Measurements from ENCODE around the gene FAM131C. TPM values are rescaled to one million over a fixed set of nuclear protein-coding genes. Genes with fewer than 3 reads are reported as not detected.

Gene FAM131C
- polyA plus RNA-seq, 5 donors = 0.11 to 0.27 (median 0.24) TPM

DNA sequence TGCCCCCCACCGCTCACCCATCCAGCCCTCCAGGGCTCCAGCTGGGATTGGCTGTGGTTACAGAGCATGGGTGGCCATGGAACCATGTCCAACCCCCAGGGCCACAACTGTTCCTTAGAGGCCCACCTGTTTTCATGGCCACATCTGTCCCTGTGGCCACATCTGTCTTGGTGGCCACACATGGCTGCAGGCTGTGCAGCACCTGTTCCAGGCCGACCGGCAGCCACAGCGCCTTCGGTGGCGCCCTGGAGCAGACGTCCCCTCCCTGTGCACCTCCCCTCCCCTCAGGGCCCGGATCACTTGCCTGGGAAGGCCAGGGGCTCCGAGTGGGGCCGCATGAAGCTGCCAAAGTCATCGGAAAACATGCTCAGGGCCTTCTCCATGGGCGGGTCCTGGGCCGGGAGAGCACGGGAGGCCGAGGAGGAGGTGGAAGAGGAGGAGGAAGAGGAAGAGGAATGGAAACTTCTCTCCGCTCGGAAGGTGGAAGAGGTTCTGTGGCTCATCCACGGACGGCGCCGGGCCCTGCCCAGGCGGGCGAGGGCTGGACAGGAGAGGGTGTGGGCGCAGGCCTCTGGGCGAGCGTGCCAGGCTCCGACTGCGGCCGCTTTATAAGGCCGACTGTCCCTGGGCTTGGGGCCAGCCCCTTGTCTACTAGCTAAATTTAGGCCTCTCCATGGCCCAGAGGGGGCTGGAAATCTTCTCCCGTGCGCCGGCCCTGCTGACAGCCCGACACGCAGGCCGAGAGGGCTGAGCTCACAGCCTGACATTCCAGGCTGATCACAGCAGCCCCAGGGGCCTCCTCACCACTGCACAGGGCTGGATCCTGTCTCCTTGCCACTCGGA lies 55.8 kb downstream of the FAM131C start, which contains the start of gene HSPB7:
TSS of gene HSPB7 (minus strand) at position 583 of the 843 bp plus-strand sequence. CDS start at position 503, 80 bp downstream.
- peak; percentile 68 to 80 for DNase-seq

DNA sequence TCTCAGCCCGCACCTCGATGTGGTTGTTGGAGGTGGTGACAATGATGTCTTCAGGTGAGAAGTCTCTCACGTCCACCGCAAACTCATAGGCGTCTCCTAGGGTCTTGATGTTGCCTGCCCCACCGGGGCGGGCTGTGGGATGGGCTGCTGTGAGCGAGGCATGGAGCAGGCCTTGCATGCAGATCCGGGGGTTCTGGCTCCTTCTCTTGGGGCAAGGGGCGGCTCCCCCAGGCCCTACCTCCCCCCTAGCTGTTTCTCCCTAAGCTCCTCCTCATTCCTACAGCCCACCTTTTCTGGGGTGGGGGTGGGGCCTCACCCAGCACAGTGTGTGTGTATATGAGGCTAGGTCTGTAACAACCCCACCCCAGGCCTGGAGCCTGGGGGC lies 56.4 kb downstream of the FAM131C start:
- DNase-seq = no peak

DNA sequence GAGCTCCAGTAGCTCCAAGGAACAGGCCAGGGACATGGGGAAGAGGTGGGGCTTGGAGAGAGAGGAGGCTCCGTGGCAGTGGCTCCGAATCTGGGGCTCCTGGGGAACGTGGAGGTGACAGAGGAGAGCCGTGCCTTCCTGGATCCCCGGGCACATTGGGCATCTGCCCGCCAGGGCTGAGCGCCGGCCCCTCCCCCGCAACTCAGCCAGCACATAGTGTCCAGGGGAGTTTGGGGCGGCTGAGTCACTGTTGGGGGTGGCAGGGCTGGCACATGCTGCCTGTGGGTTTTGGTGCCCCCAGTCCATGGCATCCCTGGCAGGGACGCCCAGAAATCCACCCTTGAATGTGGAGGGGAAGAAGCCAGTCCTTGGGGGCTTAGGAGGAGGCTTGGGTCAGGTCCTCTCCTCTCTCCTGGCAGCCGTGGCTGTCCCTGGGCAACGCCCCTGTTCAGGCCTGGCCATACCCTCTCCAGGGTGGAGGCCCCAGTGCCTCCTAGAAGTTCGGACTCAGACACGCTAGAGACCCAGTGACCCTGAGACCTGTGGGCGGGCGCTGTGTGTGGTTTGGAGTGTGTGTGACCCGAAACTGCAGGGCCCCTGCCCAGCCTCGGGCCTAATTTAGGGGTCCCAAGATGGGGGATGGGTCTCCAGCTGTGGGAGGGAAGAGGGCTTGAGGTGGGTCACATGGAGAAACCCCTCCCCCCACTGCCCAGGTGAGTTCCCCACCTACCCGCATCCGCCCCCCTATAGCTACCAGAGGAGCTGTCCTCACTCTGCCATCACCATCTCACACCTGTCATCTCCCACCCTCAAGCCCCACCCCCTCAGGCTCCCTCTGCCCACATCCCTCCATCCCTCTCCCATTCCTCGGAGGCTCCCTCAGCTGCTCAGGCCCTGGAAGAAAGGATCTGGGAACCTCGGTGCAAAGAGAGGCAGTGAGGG lies 57.2 kb downstream of the FAM131C start:
- DNase-seq = no peak

DNA sequence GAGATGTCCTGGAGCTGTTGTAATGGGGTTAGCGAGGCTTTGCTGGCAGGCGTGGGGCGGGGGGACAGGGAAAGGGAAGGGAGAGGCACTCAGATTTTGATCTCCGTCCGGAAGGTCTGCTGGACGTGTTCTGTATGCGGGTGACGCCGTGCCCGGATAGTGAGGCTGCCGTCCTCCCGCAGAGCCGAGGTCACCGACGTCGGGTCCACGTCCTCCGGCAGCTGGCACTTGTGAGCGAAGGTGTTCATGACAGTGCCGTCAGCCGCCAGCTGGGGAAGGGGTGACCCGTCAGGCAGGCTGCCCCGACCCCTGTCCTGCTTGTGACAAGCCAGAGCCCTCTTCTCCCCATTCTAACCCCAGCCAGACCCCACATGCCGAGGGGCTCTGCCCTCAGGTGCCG lies 58.0 kb downstream of the FAM131C start:
- no peak for DNase-seq

DNA sequence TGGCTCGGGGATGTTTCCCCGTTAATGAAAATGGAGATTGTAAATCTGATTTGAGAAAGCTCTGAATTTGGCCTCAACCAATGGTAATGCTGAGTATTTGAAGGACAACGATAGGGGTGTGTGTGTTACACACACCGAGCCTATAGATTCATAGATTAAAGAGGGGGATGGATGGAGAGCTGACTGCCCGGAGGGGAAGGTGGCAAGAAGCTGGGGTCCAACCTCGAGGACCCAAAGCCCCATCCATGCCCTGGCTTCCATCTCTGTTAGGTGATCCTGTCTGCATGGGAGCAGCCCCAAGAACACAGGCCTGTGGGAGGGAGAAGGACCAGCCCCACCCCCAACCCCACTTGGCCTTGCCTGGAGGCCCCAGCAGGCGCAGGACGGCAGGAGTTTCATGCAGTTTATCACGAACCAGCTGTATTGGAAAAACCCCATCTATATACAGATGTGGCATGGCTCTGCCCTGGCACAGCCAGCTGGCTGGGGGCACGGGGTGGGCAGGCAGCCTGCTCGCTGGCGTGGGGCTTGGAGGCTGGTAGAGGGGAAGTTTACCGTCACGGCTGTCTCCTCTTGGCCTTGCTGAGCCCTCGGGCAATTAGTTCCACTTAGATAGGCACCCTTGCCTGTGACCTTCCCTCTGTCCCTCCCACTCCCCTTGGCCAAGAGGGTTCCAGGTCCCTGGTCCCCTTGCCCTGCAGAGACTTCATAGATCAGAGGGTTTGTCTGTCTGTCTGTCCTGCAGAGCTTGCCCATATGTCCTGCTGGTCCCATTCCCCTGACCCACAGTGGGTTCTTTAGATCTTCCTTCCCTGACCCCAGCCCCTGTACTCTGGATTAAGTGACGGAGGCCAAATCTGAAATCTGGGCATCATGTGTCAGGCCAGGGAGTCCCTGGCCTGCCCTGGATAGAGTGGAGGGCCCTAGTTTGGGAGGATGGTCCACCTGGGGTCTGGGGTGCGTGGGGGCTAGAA lies 58.7 kb downstream of the FAM131C start:
- no peak for DNase-seq

DNA sequence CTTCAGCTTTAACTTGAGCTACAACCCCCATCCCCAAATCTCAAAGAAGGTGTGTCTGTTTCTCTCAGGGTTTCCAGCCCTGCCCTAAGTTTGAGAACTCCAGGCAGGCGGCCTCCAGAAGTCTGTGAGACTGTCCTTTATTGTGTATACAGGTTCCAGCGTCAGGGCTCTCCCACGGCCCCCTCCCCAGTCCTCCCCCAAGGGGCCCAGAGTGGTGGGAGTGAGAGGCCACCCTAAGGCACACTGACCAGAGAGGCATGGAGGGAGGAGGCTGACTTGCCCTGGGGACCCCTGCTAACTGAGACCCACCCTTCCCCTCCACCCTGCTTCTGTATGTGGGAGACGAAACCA lies 59.6 kb downstream of the FAM131C start:
- no peak for DNase-seq

DNA sequence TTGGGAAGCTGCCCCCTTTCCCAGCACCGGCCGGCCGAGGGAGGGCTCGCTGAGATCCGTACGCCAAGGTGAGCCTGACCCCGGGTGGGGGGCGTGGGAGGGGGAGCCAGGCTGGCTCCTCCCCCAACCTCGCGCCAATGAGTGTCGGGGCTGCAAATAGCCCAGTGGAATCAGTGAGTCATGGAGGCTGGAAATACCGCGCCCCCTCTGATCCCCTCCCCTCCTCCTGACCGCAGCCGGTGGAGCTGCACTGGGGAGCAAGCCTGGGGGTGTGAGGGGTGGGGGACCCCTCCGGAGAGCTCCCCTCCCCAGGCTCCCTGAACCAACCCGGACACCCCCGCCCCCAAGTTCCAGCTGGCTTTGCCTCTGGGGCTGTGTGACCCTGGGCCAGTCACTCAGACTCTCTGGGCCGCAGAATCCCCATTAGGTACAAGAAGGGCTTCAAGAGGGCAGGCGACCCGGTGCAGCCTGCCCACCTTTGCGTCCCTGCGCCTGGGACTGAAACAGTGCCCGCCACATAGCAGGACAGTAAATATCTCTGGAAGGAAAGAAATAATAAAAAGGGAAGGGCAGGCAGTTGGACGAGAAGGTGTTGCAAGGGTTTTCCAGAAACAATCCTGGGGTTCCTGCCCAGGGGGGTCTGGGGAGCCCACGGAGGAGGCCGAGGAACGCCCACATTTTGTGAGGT lies 60.1 kb downstream of the FAM131C start:
- peak in 1 of 2 donors; percentile 38 for DNase-seq

DNA sequence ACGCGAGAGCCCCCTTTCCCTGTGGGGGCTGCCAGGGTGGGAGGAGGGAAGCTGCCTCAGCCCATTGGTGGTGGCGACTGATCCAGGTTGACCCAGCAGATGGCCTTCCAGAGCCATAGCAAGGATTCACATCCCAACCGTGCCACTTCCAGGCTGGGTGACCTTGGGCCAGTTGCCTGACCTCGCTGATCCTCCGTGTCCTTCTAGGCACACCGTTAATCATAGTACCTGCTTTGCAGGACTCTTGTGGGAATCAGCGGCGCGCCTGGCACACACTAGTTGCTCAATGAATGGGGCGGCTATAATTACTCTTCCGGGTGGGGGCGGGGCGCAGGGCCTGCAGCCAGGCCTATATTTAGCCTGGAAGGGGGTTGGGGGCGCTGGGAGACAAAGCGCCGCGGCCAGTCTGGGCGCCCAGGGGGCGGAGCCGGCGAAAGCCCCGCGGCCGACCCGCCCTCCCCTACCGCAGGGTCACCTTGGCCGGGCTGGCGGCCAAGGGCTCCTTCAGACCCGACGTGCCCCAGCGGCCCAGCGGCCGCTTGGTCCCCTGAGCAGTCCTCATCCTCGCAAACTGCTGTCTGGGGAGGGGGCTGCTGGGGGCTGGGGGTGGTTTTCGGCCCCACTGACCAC lies 60.7 kb downstream of the FAM131C start:
- DNase-seq = peak; percentile 72 to 75

DNA sequence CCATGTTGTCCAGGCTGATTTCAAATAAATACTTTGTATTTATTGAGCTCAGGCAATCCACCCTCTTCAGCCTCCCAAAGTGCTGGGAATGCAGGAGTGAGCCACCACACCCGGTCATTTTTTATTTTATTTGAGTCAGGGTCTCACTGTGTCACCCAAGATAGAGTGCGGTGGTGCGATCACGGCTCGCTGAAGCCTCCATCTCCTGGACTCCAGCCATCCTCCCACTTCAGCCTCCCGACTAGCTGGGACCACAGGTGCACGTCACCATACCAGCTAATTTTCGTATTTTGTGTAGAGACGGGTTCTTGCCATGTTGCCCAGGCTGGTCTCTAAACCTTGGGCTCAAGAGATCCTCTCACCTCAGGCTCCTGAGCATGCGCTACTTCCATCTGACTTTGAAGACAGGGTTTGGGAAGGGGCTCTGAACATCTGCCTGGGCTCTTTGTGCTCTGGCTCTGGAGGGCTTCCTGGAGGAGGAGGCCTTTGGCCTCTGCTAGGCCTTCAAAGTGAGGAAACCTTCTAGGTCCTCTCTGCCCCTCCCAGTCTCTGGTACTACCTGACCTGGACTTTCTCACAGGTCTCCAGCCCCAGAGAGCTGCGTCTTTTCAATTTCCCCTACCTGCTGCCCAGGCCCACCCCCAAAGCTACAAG lies 61.4 kb downstream of the FAM131C start:
- no peak for DNase-seq

DNA sequence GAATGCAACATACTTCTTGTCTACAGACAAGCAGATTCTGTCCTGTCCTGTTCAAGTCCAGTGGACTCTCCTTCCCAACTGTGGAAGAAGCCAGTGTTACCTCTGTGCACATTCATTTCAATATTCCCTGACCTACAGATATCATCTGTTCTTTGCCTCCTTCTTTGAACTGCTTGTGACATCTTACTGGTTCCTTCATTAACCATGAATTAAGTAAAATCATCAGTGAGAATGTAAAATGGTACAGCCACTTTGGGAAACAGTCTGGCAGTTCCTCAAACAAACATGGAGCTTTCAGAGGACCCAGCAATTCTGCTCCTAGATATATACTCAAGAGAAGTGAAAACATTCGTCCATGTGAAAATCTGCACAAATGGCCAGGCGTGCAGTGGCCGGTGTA lies 62.6 kb downstream of the FAM131C start:
- no peak for DNase-seq

DNA sequence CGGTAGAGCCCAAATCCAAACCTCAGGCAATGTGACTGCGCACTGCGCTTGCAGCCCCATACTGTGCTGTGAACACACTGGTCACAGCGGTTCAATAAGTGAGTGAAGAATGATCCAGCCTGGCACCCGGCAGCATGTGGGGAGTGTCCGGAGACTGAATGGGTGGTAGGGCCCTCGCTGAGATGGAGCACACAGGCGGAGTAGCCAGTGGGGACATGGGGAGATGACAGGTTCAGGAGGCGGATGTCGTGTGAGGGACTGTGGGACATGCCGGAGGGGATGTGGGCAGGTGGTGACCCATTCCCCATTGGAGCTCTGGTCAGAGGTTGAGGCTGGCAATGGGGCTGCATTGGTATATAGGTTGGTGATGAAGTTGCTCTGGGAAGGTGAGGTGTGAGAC lies 63.8 kb downstream of the FAM131C start:
- DNase-seq = no peak

DNA sequence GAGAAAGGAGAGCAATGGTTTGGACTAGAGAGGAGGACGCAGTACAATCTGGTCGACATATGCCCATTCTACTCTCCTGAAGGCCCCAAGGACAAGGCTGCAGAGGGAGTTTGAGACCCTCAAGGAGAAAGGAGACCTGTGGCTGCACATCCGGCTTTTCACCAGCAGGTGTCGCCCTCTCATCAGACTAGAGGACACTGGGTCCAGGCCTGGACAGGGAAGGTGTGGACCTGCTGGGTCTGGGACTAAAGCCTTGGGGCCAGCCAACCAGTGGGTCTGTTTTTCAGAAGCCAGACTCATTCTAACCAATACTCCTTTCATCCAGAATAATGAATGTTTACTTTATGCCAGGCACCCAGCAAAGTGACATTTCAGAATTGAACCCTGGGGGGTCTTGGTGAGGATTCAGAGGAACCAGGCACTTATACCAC lies 64.4 kb downstream of the FAM131C start:
- DNase-seq = peak in 1 of 2 donors; percentile 72

Other genes starting within 250 kb of the FAM131C start
- gene SPEN, start 225.9 kb downstream of the FAM131C start, polyA plus RNA-seq (ENCODE audit: insufficient read depth in 1 of 5, insufficient read length in 5 of 5, low replicate concordance in 1 of 5) = 10 to 100 TPM; 53.9 to 65.8 (median 55.9) TPM
- 10 to 100 TPM; 27.8 to 38.2 (median 31.4) TPM for gene ZBTB17, start 97.5 kb downstream of the FAM131C start, polyA plus RNA-seq (ENCODE audit: insufficient read depth in 1 of 5, insufficient read length in 5 of 5, low replicate concordance in 1 of 5)
- gene SRARP, start 69.4 kb downstream of the FAM131C start, polyA plus RNA-seq (ENCODE audit: insufficient read depth in 1 of 5, insufficient read length in 5 of 5, low replicate concordance in 1 of 5) = under 1 TPM in 2 of 5 donors, not detected in 3; 0.06 to 0.07 TPM
- 10 to 100 TPM in 1 of 5 donors, 1 to 10 TPM in 4; 1.3 to 11.2 (median 2.7) TPM for gene HSPB7, start 55.6 kb downstream of the FAM131C start, polyA plus RNA-seq (ENCODE audit: insufficient read depth in 1 of 5, insufficient read length in 5 of 5, low replicate concordance in 1 of 5)
- gene CLCNKA, start 51.6 kb downstream of the FAM131C start, polyA plus RNA-seq (ENCODE audit: insufficient read depth in 1 of 5, insufficient read length in 5 of 5, low replicate concordance in 1 of 5) = 1 to 10 TPM in 2 of 5 donors, under 1 TPM in 3; 0.54 to 1.1 (median 0.88) TPM
- gene CLCNKB, start 29.9 kb downstream of the FAM131C start, polyA plus RNA-seq (ENCODE audit: insufficient read depth in 1 of 5, insufficient read length in 5 of 5, low replicate concordance in 1 of 5) = 1 to 10 TPM; 4.7 to 6.3 (median 5.7) TPM
- gene EPHA2, start 82.4 kb upstream of the FAM131C start, polyA plus RNA-seq (ENCODE audit: insufficient read depth in 1 of 5, insufficient read length in 5 of 5, low replicate concordance in 1 of 5) = 10 to 100 TPM; 13.6 to 34.4 (median 22.8) TPM
- 10 to 100 TPM; 43.0 to 66.2 (median 59.9) TPM for gene ARHGEF19, start 139.0 kb upstream of the FAM131C start, polyA plus RNA-seq (ENCODE audit: insufficient read depth in 1 of 5, insufficient read length in 5 of 5, low replicate concordance in 1 of 5)
- 1 to 10 TPM; 2.3 to 6.6 (median 4.1) TPM for gene CPLANE2, start 163.5 kb upstream of the FAM131C start, polyA plus RNA-seq (ENCODE audit: insufficient read depth in 1 of 5, insufficient read length in 5 of 5, low replicate concordance in 1 of 5)